ENCODE measurements around the gene GPBAR1.

Gene GPBAR1

DNA sequence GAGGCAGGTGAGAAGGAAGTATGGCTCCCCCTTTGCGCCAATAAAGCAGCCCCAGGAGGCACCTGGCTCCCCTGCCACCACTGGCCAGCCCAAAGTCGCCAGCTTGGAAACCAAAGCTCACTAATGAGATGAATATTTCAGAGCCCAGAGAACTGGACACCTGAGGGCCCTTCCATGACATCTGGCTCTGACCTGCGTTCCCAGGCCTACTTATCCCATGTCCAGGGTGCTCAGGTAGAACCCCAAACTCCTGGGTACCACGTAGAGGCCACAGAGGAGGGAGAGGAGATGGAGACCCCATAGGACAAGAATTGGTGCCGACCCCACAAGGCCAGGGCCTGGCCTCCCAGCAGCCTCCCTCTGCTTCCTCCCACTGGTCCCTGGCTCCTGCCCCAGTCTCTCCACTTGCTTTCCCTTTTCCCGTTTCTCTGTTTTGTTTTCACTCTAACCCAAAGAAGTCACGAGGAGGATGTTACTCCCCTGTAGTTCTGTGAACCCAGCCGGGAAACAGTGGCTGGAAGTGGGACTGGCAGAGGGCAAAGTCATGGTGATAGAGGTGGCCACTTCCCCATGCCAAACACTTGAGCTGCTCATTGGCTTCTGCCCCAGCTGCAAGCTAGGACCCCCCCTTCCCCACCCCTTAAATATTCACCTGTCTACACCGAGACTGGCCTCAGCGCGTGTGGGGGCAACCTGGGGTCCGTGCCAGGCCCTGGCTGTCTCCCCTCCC lies 30.7 kb downstream of the GPBAR1 start:
- Mint-ChIP-seq H3K4me3 (peak overlapping the region; percentile 55 to 84 (median 76)), H3K9me3 (no peaks in the 10 kb centered on the region), H3K4me1 (peaks cover 67% of the 10 kb centered on the region), H3K27ac (peak overlapping the region; percentile 82 to 94 (median 94)), H3K27me3 (ENCODE audit: low read depth) (no peaks in the 10 kb centered on the region), H3K36me3 (ENCODE audit: low read depth) (no peaks in the 10 kb centered on the region)
- TF ChIP-seq, protein P1, sequence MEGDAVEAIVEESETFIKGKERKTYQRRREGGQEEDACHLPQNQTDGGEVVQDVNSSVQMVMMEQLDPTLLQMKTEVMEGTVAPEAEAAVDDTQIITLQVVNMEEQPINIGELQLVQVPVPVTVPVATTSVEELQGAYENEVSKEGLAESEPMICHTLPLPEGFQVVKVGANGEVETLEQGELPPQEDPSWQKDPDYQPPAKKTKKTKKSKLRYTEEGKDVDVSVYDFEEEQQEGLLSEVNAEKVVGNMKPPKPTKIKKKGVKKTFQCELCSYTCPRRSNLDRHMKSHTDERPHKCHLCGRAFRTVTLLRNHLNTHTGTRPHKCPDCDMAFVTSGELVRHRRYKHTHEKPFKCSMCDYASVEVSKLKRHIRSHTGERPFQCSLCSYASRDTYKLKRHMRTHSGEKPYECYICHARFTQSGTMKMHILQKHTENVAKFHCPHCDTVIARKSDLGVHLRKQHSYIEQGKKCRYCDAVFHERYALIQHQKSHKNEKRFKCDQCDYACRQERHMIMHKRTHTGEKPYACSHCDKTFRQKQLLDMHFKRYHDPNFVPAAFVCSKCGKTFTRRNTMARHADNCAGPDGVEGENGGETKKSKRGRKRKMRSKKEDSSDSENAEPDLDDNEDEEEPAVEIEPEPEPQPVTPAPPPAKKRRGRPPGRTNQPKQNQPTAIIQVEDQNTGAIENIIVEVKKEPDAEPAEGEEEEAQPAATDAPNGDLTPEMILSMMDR (IDR thresholded peaks at IDR 0.05; ENCODE audit: unreplicated experiment in 3 of 3), result no peak

DNA sequence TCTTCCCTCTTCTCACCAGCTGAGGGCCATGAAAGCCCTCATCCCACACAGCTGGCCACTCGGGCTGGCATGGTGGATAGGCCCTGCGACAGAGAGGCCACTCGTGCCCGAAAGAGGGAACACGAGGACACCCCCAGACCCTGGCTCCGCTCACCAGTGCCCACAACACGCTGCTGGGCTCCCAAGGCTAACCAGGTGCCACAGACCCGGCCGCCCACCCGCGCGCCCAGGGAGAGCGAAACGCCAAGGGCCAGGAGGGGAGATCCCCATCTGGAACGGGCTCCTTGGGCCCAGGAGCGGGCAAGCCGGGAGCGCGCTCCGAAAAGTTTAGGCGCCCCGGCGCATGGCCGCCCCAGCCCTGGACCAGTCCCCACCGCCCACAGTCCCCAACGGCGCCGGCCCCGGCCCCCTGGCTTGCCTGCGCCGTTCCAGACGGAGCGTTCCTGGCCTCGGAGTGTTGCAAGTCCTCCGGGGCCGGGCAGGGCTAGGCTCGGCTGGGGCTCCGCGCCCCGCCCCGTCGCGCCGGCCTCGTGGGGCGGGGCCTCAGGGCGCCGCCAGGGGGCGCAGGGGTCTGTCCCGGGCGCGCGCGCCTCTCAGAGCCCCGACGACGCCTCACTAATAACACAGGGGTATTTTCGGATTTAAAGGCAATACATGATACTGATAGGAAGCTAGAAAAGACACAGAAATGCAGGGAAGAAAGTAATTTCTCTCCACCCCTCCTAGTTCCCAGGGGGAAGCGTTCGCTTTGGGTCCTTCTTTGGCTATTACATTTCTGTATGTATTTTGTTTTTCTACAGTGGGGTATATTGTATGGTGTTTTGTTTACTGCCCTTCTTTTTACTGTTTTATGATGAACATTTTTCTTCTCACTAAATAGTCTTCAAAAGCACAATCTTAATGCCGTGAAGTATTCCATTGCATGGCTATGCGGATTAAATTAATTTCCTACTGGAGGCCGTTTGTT lies 31.5 kb downstream of the GPBAR1 start, which contains the start of gene TMBIM1:
TMBIM1 (minus strand) TSS at position 456 of the 967 bp plus-strand sequence. CDS start 10,362 bp downstream, outside the sequence.
- Mint-ChIP-seq H3K4me3 (peak within 1 kb of the TSS; percentile 63 to 89 (median 87)), H3K9me3 (no peaks in the 10 kb centered on the region), H3K27ac (peak within 1 kb of the TSS; percentile 70 to 95 (median 87)), H3K27me3 (ENCODE audit: low read depth) (no peaks in the 10 kb centered on the region), H3K36me3 (ENCODE audit: low read depth) (no peaks in the 10 kb centered on the region), H3K4me1 (peaks cover 59% of the 10 kb centered on the region)
- TF ChIP-seq, protein P1 (IDR thresholded peaks at IDR 0.05; ENCODE audit: unreplicated experiment in 3 of 3), result peak; percentile 94 to 97 (median 96)

DNA sequence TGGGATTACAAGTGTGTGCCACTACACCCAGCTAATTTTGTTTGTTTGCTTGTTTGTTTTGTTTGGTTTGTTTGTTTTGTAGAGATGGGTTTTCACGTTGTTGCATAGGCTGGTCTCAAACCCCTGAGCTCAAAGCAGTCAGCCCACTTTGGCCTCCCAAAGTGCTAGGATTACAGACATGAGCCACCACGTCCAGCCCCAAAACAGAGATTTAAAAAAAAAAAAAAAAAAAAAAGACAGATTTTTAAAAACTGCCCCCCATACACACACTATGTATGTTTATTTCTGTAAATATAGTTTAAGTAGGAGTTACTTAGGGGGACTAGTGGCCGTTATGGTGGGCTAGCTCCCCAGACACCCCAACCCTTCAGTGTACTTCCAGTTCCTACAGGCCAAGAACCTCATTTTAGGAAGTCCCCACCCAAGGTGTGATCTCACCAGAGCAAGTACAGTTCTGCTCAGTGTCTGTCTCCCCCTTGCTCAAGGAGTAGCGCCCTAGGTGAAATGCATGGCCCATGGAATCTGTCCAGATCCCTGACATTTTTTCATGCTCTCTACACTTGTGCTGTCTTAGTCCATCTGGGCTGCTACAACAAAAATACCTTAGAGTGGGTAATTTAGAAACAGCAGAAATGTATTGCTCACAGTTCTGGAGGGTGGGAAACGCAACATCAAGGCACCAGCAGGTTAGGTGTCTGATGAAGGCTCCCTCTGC lies 33.1 kb downstream of the GPBAR1 start:
- no peaks in the 10 kb centered on the region for H3K36me3 Mint-ChIP-seq (ENCODE audit: low read depth)
- H3K4me3 Mint-ChIP-seq, result peak overlapping the region; percentile 16 to 53 (median 38)
- no peaks in the 10 kb centered on the region for H3K27me3 Mint-ChIP-seq (ENCODE audit: low read depth)
- no peaks in the 10 kb centered on the region for H3K9me3 Mint-ChIP-seq
- TF ChIP-seq, protein P1 (IDR thresholded peaks at IDR 0.05; ENCODE audit: unreplicated experiment in 3 of 3), result no peak
- peak overlapping the region; percentile 77 to 92 (median 90) for H3K27ac Mint-ChIP-seq
- peaks cover 54% of the 10 kb centered on the region for H3K4me1 Mint-ChIP-seq

DNA sequence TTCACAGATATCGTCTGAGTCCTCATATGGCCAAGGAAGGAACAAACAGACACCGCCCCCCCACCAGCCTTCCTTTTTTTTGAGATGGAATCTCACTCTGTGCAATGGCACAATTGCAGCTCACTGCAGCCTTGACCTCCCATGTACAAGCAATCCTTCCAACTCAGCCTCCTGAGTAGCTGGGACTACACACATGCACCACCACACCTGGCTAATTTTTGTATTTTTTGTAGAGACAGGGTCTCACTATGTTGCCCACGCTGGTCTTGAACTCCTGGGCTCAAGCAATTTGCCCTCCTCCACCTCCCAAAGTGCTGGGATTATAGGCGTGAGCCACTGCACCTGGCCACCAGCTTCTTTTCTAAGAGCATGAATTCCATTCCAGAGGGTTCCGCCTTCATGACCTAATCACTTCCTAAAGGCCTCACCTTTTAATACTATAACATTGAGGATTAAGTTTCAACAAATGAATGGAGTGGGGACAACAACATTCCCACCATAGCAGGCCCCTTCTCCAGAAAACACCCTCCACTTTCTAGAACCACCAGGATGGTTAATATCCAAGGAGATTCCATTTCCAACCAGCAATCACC lies 33.7 kb downstream of the GPBAR1 start:
- peaks cover 52% of the 10 kb centered on the region for H3K4me1 Mint-ChIP-seq
- no peaks in the 10 kb centered on the region for H3K27me3 Mint-ChIP-seq (ENCODE audit: low read depth)
- peak overlapping the region; percentile 36 to 63 (median 50) for H3K4me3 Mint-ChIP-seq
- no peaks in the 10 kb centered on the region for H3K9me3 Mint-ChIP-seq
- H3K36me3 Mint-ChIP-seq (ENCODE audit: low read depth), result no peaks in the 10 kb centered on the region
- TF ChIP-seq, protein P1 (IDR thresholded peaks at IDR 0.05; ENCODE audit: unreplicated experiment in 3 of 3), result no peak
- H3K27ac Mint-ChIP-seq, result peak overlapping the region; percentile 77 to 92 (median 90)

DNA sequence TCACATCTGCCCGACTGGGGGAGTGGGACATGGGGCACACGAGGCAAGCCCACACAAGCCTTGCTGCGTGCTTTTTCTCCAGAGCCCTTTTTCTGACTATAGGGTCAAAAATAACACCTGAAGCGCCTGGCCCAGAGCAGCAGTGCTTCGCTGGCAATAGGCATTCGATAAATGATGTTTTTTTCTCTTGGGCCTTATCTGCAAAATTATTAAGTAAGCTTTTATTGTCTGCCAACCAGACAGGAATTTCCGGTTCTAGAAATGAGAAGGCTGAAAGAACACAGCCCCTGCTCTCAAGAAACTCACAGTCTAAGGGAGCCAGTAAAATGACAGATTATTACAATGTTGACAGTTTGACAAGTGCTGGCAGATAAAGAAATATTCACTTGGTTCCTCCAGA lies 34.2 kb downstream of the GPBAR1 start:
- H3K27ac Mint-ChIP-seq, result peak overlapping the region; percentile 77 to 92 (median 90)
- no peaks in the 10 kb centered on the region for H3K27me3 Mint-ChIP-seq (ENCODE audit: low read depth)
- TF ChIP-seq, protein P1 (IDR thresholded peaks at IDR 0.05; ENCODE audit: unreplicated experiment in 3 of 3), result no peak
- peaks cover 47% of the 10 kb centered on the region for H3K4me1 Mint-ChIP-seq
- peak overlapping the region; percentile 29 to 63 (median 36) for H3K4me3 Mint-ChIP-seq
- no peaks in the 10 kb centered on the region for H3K9me3 Mint-ChIP-seq
- H3K36me3 Mint-ChIP-seq (ENCODE audit: low read depth), result no peaks in the 10 kb centered on the region
